GM19043 (cell line): ENCODE data around the gene NUMA1.

Experiments
- ATAC-seq: cut with Tn5 transposase; IDR thresholded peaks from one replicate; pipeline ENCODE4 v1.9.1; 2021; ENCODE audit warnings: low read depth; ENCODE audit not compliant: unreplicated experiment

NUMA1 gene

DNA sequence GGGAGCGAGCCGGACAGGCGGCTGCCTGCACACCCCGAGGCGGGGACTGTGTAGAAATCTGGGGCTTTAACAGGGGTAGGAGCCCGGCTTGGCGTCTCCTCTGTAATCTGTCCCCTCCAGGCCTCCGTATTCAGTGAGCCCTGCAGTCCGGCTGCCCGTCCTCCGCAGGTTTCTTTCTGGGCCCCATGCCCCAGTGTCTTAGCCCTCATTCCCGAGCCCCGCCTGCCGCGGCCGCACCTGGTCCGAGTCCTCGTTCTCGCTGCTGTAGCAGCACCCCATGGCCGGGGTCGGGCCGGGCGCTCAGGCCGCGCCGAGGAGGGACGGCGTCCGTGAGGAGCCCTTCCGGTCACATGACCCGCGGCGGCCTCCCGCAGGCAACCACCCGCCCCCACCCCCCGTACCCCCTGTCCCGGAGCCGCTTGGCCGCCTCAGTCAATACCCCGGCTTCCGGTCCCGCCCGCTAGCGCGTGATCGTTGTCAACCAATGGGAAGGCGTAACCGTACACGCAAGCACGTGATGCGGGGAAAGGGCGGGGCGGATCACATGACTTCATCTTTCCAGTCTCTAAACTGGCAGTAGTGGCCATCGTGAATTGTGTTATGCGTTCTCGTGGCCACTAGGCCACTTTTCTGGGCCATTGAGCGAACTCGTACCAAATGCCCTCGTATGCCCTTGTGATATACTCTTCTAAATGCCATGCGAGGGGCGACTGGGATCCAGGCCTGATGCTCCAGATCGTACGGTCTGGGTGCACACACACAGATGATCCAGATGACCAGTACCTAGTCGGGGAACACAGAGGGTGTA is 22.8 kb upstream of the NUMA1 start, which contains the start of gene LAMTOR1:
Gene LAMTOR1 (minus strand): TSS at position 352 of the 808 bp plus-strand sequence. CDS start 73 bp downstream, at position 279.
- peak; percentile 95 for ATAC-seq

DNA sequence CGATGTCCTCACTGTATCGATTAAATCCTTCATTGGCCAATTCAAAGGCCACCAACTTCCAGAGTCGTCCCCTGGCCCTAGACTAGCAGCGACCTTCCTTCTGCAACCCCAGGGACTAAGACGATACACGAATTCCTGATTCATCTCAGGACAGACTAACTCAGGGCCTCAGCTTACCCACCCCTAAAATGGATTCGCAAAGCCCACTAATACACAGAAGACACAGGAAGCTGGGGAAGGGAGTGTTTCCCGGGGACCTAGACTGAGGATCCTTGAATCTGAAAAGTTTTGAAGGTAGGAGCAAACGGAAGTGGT is 22.2 kb upstream of the NUMA1 start:
- ATAC-seq: no peak

DNA sequence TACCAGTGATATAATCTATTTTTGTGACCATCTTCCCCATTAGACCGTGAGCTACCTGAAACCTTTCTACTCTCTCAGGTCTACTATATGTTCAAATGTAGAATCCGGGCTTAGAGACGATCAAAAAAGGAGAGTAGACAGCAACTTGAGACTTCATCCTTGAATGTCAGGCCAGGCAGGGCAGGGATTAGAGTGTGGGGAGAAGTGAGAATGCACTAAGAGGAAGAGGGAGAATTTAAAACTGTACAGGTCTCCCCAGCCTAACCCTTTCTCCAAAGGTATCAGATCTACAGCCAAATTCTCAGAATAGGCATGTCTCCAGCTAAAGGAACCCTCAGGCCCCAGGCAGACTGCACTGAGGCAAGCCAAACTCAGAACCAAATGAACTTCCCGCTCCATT is 21.8 kb upstream of the NUMA1 start:
- no peak for ATAC-seq

DNA sequence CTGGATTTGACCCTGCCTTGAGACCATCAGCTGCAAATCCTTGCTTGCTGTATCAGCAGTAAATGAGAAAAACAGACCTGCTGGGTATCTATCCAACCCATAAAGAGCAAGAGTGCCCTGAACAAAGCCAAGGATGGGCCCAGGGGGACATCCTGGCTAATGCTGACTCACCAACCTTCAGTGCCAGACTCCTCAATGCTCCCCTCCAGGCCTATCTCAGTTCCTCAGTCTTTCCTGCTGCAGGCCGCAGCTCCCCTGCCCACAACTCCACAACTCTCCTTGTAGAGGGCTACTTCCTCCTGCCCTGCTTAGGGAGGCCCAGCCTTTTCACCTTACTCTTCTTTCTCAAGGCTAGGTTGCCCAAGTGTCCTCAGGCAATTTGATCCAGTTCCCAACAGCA is 20.1 kb upstream of the NUMA1 start:
- ATAC-seq: no peak

DNA sequence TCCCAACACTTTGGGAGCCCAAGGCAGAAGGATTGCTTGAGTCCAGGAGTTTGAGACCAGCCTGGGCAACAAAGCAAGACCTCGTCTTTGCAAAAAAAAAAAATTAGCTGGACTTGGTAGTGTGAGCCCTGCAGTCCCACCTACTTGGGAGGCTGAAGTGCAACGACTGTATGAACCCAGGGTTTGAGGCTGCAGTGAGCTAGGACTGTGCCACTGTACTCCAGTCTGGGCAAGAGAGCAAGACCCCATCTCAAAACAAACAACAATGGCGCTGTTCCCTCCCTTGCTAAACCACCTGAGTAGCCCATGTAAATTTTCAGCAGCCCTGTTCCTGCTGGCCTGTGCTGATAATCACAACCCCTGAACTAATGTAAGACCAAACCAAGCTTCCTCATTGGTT is 19.7 kb upstream of the NUMA1 start:
- no peak for ATAC-seq

DNA sequence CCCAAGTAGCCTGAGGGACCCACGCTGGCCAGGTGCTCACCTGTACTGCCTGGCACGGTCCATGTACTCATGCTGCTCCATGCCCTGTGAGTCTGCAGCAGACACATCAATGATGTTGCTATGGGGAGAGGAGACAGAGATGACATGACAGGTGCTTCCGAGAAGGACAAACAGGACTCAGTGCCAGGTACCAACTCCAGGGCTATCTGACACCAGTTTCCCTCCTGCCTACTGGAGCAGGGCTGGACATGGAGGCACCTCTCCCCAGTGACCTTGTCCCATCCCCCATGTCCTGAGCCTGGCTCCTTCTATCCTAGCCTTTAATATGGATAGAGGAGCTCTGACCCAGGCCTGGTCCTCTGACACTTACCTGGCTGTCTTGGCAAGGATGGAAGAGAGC is 18.4 kb upstream of the NUMA1 start:
- no peak for ATAC-seq

DNA sequence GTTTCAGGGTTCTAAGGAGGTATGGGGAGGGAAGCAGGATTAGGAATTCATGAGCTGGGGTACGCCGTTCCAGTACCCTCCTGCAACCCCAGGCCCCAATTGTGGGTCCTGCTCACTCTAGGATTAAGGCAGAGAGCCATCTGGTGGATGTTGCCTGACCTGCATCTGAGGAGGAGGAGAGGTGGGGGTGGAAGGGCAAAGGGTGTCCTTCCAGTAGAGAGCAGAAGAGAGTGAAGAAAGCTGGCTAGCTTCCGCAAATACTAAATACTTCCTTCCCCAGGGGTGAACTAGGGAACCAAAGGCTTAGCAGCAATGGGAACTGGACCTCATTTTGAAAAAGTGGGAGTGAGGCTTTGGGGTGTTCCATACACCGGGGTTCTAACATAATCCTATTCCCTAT is 10.9 kb upstream of the NUMA1 start:
- no peak for ATAC-seq

DNA sequence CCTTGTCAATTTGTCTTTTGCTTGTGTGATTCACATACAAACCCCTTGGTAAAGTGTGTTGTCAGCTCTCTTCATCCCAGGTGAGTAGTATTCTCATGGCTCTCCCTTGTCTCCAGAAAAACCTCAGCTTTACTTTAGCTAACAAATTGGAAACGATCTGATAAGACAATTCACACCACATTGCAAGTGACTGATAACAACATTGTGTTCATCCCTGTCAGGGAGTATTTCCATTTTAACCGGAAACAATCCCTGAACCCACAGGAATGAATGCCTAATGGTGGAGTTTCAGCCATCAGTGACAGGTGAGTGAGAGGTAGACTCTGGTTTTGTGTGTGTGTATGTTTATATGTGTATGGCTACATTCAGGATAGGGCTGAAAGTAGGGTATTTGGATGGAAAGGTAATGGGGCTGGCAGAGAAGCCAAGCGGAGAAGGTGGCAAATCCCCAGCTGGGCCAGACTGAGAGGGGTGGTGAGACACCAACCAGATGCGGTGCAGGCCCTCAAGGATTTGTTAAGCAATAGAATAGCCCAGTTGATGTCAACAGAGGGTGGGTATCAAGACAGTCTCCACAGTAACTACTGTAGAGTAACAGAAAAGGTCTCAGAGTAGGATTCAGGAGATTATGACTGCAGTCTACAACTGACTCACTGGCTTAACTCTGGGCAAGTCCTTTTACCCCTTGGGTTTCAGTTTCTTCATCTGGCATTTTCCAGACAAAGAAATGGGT is 7.9 kb upstream of the NUMA1 start:
- ATAC-seq: no peak

DNA sequence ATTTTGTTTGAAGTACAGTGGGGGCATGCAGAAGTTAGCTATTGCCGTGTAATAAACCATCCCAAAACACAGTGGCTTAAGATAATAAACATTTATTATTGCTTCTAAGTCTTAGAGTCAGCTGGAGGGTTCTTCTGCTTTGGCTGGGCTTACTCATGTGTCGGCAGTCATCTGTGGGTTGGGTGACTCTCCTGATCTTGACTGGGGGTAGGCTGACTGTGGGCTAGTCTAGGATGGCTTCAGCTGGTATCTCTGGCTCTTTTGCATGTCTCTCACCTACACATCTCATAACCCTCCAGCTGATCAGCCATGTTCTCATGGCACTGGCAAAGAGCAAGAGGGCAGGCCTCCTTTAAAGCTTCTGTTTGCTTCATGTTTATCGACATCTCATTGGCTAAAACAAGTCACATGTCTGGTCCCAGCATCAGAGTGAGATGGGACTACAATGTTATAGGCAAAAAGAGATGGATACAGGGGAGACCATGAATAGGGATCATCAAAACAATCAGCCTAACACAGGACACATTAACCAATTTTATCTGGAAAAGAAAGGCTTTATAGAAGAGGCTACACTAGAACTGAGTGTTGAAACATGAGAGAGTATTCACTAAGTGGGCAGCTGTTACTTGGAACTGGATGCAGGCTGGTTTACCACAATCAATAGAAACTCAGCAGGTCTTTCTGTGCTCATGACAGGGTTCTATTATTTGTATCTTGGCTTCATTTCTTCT is 5.4 kb upstream of the NUMA1 start:
- ATAC-seq: no peak

DNA sequence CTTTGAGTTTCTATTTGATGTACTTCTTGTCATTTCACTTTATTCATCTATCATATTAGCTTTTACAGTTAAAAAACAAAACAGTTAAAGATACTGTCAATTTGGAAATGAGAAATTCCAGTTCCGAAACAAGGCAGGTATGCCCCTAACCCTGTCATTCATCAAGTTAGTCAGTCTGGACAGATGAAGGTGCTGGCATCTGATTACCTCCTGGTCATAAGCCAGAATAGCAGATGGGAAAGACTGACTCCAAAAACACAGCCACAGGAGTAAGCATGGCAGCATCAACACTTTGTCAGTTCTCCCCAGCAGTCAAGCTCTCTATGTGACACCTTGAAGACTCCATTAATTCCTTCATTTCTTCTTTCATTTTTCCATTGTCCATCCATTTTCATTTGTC is 4.6 kb upstream of the NUMA1 start:
- no peak for ATAC-seq

DNA sequence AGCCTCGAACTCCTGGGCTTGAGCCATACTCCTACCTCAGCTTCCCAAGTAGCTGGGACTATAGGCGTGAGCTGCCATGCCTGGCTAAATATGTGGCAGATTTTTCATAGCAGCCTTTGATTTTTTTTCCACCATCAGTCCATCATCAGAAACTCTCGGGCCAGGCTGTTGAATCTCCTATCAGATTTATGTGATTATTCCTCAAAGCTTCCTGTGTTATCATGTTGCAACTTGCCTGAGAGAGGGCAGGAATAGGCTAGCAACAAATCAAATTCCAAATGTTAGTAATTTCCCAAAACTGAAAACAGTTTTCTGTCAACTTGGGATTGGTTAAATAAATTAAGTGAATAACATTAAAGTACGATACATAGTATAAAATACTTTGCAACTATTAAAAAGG is 3.7 kb upstream of the NUMA1 start:
- ATAC-seq: no peak

DNA sequence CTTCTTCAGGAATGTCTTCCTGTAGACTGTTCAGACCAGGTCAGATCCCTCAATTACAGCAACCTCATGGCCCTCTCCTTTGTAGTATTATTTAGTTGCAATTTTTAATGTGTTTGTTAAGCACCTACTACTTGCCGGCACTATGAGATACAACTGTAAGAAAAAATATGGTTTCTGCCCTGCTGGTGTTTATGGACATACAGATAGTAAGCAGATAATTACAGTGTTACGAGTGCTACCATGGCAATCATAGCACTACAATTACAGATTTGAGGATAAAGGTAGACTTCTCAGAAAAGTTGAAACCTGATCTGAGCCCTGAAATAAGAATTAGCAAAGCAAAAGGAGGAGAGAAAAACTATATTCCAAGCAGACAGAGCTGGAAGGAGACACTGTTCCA is 3.1 kb upstream of the NUMA1 start:
- no peak for ATAC-seq

DNA sequence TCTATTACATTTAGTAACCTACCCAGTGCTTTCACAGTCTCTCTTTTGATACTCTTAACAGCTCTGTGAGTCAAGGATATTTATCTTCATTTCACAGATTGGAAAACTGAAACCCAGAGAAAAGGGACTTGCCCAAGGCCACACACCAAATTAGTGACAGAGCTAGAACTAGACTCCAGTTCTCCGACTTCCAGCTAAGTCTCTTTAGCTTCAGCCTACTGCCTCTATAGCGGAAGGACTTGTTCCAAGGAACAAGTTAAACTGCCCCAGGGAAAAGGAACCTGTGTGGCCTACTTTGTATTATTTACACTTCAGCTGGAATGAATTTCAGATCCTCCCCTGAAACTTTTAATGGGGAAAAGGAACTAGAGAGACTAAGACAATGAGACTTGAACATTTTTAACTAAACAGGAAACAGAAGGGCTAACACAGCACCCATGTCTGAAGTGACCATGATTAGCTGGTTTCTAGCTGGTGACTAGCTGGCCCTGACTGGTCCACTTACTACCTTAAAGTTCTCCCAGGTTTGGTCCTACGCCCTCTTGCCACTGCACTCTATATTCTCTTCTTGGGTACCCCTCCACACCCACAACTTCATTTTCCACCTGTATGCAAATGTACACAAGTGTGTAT is 1.6 kb upstream of the NUMA1 start:
- ATAC-seq: no peak

DNA sequence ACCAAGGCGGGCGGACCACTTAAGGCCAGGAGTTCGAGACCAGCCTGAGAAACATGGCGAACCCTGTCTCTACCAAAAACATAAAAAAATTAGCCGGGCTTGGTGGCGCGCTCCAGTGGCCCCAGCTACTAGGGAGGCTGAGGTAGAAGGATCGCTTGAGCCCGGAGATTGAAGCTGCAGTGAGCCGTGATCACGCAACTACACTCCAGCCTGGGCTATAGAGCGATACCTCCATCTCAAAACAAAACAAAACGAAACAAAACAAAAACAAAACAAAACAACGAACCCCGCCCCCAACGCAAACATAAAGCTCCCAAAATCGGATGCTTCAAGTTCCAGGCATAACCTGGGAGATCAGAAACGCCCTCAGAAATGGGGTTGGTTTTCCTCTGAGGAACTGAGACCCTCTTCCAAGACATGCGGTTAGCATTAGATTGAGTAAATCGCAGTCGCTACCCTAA is 872 bp upstream of the NUMA1 start:
- no peak for ATAC-seq

DNA sequence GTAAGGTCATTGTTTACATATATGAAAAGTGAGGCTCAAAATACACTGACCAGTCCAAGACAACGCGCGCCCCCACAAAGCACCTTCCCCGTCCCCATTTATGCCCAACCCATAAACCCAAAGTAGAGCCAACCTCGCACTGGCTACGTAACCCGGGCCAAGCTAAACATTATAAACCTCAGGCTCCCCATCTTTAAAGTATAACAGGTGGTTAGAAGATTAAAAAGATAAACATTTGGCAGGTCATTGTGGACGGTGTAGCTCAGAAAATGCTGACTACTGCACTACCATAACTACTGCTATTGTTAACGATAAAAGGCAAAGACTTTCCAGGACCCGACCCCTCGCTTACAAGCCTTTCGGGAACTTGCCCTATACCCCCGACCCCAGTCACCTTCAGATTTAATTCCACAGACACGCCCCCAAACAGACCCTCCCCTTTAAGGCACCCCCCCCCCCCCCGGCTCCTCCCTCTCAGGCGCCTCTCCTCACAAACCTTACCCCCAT is 470 bp downstream of the NUMA1 start:
- no peak for ATAC-seq

DNA sequence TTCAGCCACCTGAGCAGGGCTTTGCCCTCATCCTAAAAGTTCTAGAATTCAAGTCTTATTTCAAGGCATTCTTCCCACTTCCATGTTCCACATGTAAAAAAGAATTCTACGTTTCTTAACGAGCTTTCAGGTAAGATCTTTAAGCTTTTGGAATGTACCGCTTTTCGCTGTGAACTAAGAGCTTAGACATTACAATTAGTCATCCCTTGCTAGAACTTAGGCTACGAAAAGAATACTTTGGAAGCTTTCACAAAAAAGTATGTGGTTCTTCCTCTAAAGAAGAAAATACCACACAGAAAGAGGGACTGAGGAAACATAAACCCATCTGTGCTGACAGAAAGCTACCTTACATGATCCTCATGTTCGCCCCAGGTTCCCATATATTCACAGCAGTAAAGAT is 1.9 kb downstream of the NUMA1 start:
- no peak for ATAC-seq

DNA sequence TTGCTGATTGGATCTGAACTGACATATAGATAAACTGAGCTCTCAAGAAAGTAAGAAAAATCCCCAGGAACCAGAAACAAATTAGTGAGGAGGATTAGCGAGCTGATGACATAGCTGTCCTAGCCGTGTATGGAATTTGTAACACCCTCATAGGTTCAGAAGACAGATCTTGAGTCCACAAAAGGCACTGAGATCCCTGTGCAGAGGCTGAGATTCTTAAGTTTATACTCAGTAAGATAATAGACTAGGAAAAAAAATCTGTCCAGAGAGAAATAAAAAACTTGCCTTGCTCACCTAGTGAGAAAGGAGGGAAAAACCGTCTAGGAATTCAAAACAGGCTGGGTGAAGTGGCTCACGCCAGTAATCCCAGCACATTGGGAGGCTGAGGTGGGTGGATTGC is 4.6 kb downstream of the NUMA1 start:
- no peak for ATAC-seq

DNA sequence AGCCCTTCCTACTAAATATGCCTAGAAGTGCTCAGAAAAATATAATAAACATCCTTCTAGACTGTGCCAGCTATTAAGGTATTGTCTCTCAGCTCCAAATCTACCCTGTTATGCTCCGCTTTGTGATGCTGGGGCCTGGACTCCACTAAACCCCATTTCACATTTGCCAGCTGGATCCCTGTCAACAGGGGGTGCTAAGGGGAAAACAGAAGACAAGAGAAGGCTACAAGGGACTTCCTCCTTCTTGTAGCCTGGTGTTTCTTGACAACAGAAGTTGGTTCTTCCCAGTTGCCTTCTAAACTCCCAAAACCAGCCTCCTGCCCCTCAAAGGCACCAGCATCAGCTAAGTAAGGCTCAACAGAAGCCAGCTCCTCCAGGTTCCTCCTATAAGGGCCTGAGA is 5.2 kb downstream of the NUMA1 start:
- no peak for ATAC-seq

DNA sequence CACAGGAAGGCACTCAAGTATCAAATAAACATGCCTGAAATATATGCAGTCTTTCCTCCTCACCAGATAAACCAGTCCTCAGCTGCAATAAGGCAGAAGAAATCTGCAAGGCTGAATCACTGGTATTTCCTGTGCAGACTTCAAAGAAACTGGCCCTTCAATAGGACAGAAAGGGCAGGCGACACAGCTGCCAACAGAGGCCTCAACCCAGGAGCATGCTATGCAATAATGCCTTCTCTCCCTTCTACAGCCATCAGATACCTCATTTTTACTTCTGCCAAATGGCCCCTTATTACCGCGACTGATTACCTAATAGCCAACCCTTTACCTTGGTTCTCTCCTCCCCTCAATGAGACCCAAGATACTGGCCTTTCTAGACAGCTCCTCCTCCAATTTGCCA is 8.0 kb downstream of the NUMA1 start:
- no peak for ATAC-seq

DNA sequence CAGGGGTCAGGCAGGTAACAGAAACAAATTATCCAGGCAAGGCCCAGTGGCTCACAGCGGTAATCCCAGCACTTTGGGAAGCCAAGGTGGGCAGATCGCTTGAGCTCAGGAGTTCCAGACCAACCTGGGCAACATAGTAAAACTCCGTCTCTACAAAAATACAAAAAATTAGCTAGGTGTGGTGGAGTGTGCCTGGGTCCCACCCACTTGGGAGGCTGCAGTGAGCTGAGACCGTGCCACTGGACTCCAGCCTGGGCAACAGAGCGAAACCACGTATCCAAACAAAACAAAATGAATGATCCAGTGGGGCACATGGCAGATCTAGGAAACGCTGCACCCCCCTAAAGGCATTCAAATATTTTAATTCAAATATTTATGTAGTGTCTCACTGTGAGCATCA is 9.9 kb downstream of the NUMA1 start:
- ATAC-seq: no peak

DNA sequence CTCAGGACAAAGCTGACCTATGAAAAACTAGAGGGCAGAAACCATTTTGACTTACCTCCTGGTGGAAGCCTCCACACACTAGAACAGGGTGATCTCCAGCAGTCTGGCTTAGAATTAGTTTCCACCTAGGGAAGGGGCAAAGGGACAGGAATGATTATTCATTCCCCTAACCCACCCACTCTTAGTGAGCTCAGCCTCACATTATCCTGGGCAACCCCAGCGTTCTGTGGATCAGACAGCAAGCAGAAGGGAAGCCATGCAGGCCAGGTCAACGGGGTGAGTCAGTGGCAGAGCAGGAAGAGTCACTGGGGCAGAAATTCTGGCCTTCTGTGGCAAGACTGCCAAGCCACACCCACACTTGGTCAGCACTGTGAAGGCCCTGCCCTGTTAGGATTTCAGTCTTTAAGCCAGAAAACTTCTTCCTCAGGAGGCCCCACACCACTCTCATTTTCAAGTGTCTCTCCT is 10.5 kb downstream of the NUMA1 start:
- no peak for ATAC-seq
